Activated naive CD8-positive, alpha-beta T cell (primary cell): ENCODE results near the gene FRA10AC1.

Experiments used
- H3K27ac Mint-ChIP-seq: one replicate; pipeline ENCODE4 v1.8.0; 2021; ENCODE audit warnings: mixed read lengths
- H3K27me3 Mint-ChIP-seq: one replicate; pipeline ENCODE4 v1.8.0; 2021; ENCODE audit warnings: mixed read lengths
- H3K36me3 Mint-ChIP-seq: one replicate; pipeline ENCODE4 v1.8.0; 2021; ENCODE audit warnings: mixed read lengths
- H3K4me1 Mint-ChIP-seq: one replicate; pipeline ENCODE4 v1.8.0; 2021; ENCODE audit warnings: low read depth, mixed read lengths
- H3K4me3 Mint-ChIP-seq: one replicate; pipeline ENCODE4 v1.8.0; 2021; ENCODE audit warnings: mild to moderate bottlenecking, mixed read lengths
- H3K9me3 Mint-ChIP-seq: one replicate; pipeline ENCODE4 v1.8.0; 2021; ENCODE audit warnings: low read depth, mixed read lengths

The FRA10AC1 gene

GRCh38 chr10:93628858-93629257 lies 73.5 kb downstream of the FRA10AC1 start:
- Mint-ChIP-seq H3K27ac (no peak overlapping the region), H3K36me3 (no peaks in the 10 kb centered on the region), H3K27me3 (peaks cover 6% of the 10 kb centered on the region), H3K4me3 (no peak overlapping the region), H3K9me3 (no peaks in the 10 kb centered on the region), H3K4me1 (no peaks in the 10 kb centered on the region)

- no peak overlapping the region for H3K4me3 Mint-ChIP-seq
- H3K4me1 Mint-ChIP-seq = no peaks in the 10 kb centered on the region
- H3K9me3 Mint-ChIP-seq = no peaks in the 10 kb centered on the region
- H3K27me3 Mint-ChIP-seq = peaks cover 6% of the 10 kb centered on the region
- no peaks in the 10 kb centered on the region for H3K36me3 Mint-ChIP-seq
- no peak overlapping the region for H3K27ac Mint-ChIP-seq
Observed at GRCh38 chr10:93622942-93623341, 79.5 kb downstream of the FRA10AC1 start.

GRCh38 chr10:93620925-93621324 lies 81.5 kb downstream of the FRA10AC1 start:
- no peaks in the 10 kb centered on the region for H3K36me3 Mint-ChIP-seq
- H3K27me3 Mint-ChIP-seq = peaks cover 4% of the 10 kb centered on the region
- no peak overlapping the region for H3K27ac Mint-ChIP-seq
- no peaks in the 10 kb centered on the region for H3K9me3 Mint-ChIP-seq
- no peak overlapping the region for H3K4me3 Mint-ChIP-seq
- H3K4me1 Mint-ChIP-seq = no peaks in the 10 kb centered on the region
